IPS-18c (cell line): ENCODE measurements around the gene THRA.

ENCODE experiments used
- H3K4me3 ChIP-seq: 2 replicates; pipeline ENCODE4 v1.7.0; 2013; ENCODE audit warnings: low read depth, mild to moderate bottlenecking, low read length, moderate library complexity; ENCODE audit not compliant: insufficient read depth
- H3K9me3 ChIP-seq: one replicate; pipeline ENCODE4 v1.6.1; 2013; ENCODE audit warnings: mild to moderate bottlenecking, low read length, moderate library complexity; ENCODE audit not compliant: control insufficient read depth, insufficient read depth

The THRA gene

DNA sequence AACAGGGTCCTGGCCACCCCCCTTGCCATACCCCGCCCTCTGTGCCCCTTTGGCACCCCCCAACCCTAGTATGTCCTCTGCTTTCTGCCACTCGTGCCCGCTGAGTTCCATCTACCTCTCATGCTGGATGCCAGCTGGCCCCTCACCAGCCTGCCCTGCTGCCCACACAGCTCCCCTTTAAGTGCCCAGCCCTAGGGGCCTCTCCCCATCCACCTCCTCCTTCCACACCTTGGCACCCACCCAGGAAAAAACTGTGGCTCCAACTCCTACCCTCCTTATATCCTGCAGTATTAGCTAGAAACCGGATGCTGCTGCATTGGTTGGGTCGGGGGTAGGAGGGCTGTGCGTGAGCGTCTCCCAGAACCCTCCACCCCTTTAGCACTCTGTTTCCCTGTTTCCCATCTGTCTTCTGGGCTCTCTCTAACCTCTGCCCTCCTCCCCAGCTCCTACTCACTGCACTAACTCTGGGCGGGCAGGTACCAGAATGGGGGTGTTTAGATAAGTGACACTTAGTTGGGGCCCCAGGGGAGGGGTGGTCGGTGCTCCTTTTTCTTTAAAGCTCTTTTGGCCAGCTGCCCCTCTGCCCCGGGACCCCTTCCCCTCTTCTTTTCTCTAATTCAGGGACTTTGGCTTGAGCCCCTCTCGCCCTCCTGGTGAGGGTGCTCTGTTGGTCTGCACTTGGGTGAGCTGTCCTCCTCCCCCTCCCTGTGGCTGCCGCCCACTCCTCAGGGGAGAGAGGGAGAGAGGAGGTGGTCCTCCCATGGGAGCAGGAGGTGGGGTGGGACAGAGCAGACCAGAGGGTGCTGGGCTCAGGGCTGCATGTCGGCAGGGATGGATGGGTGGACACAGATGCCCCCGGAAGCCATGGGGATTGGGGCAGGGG, 27.7 kb downstream of the THRA start:
- Histone ChIP-seq H3K9me3 (no peaks in the 10 kb centered on the region), H3K4me3 (no peak overlapping the region)

- Histone ChIP-seq H3K4me3 (no peak overlapping the region), H3K9me3 (no peaks in the 10 kb centered on the region)
Observed at GRCh38 chr17:40091691-40092397, 29.1 kb downstream of the THRA start.

- no peak overlapping the region for H3K4me3 ChIP-seq
- H3K9me3 ChIP-seq: no peaks in the 10 kb centered on the region
Observed at GRCh38 chr17:40092581-40092980, 29.8 kb downstream of the THRA start.

GRCh38 chr17:40093005-40093579, 30.3 kb downstream of the THRA start:
- Histone ChIP-seq H3K9me3 (no peaks in the 10 kb centered on the region), H3K4me3 (no peak overlapping the region)

DNA sequence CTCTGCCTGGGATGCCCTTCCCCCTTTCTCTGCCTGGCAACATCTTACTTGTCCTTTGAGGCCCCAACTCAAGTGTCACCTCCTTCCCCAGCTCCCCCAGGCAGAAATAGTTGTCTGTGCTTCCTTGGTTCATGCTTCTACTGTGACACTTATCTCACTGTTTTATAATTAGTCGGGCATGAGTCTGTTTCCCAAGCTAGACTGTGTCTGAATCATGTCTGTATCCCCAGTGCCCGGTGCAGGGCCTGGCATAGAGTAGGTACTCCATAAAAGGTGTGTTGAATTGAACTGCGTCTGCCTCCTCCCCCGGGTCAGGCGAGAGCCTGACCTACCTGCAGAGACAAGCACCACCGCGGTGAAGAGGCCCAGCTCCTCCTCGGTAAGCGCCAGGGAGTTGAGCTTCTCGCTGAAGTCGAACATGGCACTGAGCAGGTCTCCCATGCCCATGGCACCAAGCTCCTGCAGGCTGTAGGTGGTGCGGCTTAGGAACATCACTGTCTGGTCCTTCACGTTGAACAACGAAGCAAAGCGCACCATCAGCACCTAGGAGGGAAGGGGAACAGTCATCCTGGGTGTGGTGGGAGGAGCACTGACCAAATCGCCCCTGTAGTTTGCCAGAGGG, 30.9 kb downstream of the THRA start:
- no peaks in the 10 kb centered on the region for H3K9me3 ChIP-seq
- H3K4me3 ChIP-seq: no peak overlapping the region

DNA sequence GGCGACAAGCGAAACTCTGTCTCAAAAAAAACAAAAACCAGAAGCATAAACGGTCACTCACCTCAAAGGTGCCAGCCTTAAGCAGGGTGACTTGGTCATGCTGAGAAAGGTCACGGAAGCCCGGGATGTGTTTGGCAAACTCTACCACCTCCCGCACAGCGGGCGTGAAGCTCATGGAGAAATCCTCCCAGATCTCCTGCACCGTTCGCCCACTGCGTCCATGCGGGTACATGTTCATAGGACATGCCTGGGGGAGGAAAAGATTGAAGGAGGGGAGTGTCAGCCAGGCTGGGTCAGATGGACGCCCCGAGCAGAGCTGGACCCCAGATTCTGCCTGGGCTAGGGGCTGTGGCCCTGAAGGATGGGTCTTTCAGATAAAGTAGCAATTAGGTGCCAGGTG, 32.1 kb downstream of the THRA start:
- no peaks in the 10 kb centered on the region for H3K9me3 ChIP-seq

GRCh38 chr17:40095351-40095943, 32.7 kb downstream of the THRA start:
- Histone ChIP-seq H3K9me3 (no peaks in the 10 kb centered on the region), H3K4me3 (no peak overlapping the region)

More for the DNA sequence above, 32.1 kb downstream of the THRA start:
- no peak overlapping the region for H3K4me3 ChIP-seq

DNA sequence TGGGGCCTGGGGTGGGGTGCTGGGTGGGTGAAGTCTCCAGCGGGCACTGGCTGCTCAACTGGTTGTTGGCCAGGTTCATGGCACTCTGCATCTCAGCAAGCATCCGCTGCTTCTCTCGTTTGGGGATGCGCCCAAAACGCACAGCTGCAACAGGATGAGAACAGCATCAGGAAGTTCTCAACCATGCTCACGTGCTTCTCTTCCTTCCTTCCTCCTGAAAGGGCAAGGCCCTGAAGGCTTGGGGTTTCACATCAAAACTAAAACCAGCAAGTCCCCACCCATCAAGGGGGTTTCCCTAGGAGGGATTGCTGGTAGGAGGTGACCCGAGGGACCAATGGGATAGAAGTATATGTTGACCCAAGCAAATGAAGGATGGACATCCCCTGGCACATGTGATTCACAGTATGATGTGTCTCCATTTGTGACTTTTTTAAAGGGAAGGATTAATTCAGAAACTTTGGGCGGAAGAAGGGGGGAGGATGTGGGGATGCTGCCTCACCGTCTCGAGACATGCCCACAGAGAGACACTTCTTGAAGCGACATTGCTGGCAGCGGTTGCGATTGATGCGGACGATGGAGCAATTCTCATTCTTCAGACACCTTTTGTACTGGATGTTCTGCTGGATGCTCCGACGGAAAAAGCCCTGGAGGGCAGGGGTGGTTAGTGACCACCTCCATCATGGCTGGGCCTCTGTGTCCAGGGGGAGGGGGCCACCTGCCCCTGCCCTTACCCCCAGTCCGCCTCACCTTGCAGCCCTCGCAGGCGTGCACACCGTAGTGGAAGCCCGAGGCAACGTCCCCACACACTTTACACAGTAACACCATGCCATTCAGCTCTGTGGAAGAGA, 33.4 kb downstream of the THRA start:
- Histone ChIP-seq H3K4me3 (no peak overlapping the region), H3K9me3 (no peaks in the 10 kb centered on the region)

DNA sequence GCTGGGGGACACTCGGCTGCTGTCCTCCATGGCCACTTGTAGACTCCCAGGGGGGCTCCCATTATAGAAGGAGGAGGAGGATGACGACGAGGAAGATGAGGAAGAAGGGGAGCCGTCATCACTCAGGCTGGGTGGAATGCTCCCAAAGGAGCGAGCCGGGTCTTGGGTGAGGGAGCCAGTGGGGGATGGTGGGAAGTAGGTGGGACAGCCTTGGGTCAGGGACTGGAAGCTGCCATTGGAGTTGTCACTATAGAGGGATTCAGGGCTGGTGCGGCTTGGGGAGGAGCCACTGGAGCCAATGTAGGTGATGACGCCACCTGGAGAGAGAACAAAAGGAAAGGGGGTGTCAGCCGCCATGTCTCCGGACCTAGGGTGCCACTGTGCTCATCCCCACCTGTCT, 34.3 kb downstream of the THRA start:
- no peak overlapping the region for H3K4me3 ChIP-seq
- H3K9me3 ChIP-seq: no peaks in the 10 kb centered on the region

- Histone ChIP-seq H3K9me3 (no peaks in the 10 kb centered on the region), H3K4me3 (peak overlapping the region; percentile 48)
Observed at GRCh38 chr17:40097931-40098845, 35.4 kb downstream of the THRA start.

GRCh38 chr17:40098846-40099618, 36.3 kb downstream of the THRA start:
- H3K4me3 ChIP-seq: peak overlapping the region; percentile 57
- no peaks in the 10 kb centered on the region for H3K9me3 ChIP-seq

DNA sequence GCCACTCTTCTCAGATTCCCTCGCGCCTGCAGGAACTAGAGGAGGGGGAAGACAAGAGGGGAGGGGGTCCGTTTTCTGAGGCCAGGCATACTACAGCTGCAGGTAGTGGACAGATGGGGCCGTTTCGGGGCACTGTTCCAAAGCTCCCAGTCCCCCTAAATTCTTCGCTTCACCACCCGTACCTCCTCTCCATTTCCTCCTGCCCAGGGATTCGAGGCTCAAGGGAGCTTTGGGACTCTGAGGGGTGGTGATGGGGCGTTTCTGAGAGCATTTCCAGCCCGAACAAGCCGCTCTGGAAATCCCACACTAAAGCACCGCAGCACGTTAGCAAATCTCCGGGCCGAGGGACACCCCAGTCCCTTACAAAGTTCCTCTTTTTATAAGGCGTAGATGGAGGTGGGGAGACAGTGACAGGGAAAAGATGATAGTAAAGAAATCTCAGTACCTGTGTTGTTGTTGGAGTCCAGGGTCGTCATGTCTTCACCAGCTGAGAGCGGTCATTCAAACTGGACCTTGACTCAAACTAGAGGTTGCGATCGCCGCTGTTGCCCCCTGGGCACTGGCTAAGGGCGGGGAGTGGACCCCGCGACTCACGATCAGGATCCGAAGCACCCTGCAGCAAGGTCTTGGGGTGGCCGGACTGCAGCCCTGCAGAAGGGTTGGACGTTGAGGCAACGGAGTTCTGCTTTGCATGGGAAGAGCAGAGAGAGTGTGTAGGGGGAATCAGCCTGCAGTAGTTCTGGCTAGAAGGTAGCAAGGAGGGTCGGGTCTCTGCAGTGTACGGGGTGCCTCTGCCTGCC, 37.1 kb downstream of the THRA start:
- no peaks in the 10 kb centered on the region for H3K9me3 ChIP-seq

DNA sequence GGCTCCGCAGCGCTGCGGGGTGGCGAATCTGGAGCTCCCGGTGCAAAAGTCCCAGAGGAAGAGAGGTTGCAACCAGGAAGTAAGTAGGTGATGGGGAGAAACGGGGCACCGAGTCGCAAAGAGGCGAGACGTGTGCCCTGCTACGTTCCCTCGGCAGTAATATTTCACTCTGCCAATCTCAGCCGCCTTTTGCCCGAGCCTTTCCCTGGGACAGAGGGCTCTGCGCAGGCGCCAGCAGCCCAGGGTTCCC, 37.6 kb downstream of the THRA start, which contains the start of gene NR1D1:
NR1D1 (minus strand) TSS at position 171 of the 250 bp plus-strand sequence. CDS start 495 bp downstream, outside the sequence.
- Histone ChIP-seq H3K4me3 (peak within 1 kb of the TSS; percentile 57), H3K9me3 (no peaks in the 10 kb centered on the region)

More for the DNA sequence above, 37.1 kb downstream of the THRA start:
- H3K4me3 ChIP-seq: peak overlapping the region; percentile 57

DNA sequence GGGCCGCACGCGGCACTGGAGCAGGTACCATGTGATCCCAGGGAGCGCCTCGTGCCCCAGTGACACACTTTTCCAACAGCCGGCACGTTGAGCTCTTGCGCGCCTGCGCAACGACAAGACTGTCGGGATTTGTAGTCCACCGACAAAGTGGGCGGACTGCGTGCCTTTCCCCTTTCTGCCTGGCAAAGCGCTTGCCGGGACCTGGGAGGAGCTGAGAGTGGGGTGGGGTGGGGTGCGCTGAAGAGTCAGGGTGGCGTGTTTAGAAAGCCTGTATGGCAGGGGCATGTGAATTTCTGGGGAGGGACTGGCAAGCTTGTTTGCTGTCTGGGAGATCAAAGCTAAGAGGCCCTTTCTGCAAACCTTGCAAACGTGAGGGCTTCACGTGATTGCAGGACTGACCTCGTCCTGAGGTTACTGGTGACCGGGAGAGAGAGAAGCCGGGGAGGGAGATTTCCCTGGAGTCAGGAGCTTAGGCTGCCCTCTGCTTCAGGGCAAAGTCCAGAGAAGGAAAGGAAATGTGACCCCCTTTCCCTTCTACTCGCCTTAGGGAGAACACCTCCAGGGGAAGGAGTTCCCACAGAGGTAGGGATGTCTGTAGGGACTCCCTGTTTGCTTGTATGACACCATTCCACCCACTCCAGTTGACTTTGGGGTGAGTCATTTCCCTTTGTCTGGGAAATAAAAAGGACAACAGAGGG, 38.1 kb downstream of the THRA start:
- Histone ChIP-seq H3K9me3 (no peaks in the 10 kb centered on the region), H3K4me3 (peak overlapping the region; percentile 57)
